Measurements from ENCODE around the gene SDHAF2. TPM values are rescaled to one million over a fixed set of nuclear protein-coding genes. Genes with fewer than 3 reads are reported as not detected.

SDHAF2 gene
- total and polyA plus RNA-seq, 2 of the 13 experiments (the other 11 are each of a cell fraction or from before 2014, with no cell fraction given): 44.2 to 70.4 TPM

DNA sequence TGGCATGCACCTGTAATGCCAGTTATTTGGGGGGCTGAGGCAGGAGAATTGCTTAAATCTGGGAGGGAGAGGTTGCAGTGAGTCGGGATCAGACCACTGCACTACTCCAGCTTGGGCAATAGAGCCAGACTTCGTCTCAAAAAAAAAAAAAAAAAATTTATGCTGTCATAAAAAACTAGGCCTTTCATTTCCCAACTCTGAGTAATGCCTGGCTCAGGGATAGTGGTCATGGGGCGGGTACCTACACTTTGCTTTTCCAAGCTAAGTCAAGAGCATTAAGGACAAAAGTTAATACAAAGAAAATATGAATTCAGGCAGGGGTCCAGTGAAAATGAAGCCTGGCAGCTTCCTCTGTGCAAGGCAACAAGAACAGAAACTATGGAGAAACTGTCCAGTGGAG is 16.4 kb upstream of the SDHAF2 start:
- Histone ChIP-seq H3K4me3 (replicated peaks in 1 of 3; ENCODE audit: insufficient read depth in 1 of 3, low read depth in 2 of 3, low read length in 3 of 3) (no peak overlapping the region), H3K36me3 (replicated peaks in 1 of 2; ENCODE audit: control insufficient read depth in 1 of 2, insufficient read depth in 2 of 2, low read length in 2 of 2) (peaks cover 40 to 92% of the 10 kb centered on the region in 2 experiments), H3K4me1 (ENCODE audit: insufficient read depth, low read length) (no peaks in the 10 kb centered on the region), H3K9me3 (ENCODE audit: low read length) (no peaks in the 10 kb centered on the region), H3K9ac (ENCODE audit: insufficient read depth, low read depth, low read length) (no peak overlapping the region), H3K27me3 (ENCODE audit: control insufficient read depth in 1 of 2, insufficient read depth in 2 of 2, low read length in 2 of 2) (no peaks in the 10 kb centered on the region), H3K79me2 (ENCODE audit: insufficient read depth, low read length) (peaks cover 4% of the 10 kb centered on the region), H3K27ac (ENCODE audit: extremely low read length, insufficient read depth, low read length) (no peak overlapping the region), H2AFZ (ENCODE audit: low read length) (no peak overlapping the region), H4K20me1 (ENCODE audit: insufficient read depth, low read length) (no peaks in the 10 kb centered on the region), H3K4me2 (ENCODE audit: low read depth, low read length) (no peak overlapping the region)
- in situ Hi-C loops (cut with HindIII; ENCODE audit: extremely low pct_ligation_motif_present, low pct_unique_long_range_greater_than_20kb): no loop called here
- no TSS peak for BruUV-seq (replicated peaks)
- no peak for FAIRE-seq
- intact Hi-C loops (cut with micrococcal nuclease; ENCODE audit: unreplicated experiment): no loop called here
- ChIA-PET CTCF (ENCODE audit: low intra/inter-chr PET ratio, low total read pairs) (no interaction called here), POLR2A (interaction anchor here (0.9 to 2.8 kb wide), 2 partner anchors 12 to 14 kb away, joined by 6 to 9 read pairs; no protein-coding TSS in a partner anchor)
- no peak for DNase-seq (ENCODE audit: low spot score)
- 97% methylated on average over 3 of the region's 3 CpGs for WGBS (ENCODE audit: low lambda C conversion rate)
- no peak for ATAC-seq
- TF ChIP-seq, protein P1, sequence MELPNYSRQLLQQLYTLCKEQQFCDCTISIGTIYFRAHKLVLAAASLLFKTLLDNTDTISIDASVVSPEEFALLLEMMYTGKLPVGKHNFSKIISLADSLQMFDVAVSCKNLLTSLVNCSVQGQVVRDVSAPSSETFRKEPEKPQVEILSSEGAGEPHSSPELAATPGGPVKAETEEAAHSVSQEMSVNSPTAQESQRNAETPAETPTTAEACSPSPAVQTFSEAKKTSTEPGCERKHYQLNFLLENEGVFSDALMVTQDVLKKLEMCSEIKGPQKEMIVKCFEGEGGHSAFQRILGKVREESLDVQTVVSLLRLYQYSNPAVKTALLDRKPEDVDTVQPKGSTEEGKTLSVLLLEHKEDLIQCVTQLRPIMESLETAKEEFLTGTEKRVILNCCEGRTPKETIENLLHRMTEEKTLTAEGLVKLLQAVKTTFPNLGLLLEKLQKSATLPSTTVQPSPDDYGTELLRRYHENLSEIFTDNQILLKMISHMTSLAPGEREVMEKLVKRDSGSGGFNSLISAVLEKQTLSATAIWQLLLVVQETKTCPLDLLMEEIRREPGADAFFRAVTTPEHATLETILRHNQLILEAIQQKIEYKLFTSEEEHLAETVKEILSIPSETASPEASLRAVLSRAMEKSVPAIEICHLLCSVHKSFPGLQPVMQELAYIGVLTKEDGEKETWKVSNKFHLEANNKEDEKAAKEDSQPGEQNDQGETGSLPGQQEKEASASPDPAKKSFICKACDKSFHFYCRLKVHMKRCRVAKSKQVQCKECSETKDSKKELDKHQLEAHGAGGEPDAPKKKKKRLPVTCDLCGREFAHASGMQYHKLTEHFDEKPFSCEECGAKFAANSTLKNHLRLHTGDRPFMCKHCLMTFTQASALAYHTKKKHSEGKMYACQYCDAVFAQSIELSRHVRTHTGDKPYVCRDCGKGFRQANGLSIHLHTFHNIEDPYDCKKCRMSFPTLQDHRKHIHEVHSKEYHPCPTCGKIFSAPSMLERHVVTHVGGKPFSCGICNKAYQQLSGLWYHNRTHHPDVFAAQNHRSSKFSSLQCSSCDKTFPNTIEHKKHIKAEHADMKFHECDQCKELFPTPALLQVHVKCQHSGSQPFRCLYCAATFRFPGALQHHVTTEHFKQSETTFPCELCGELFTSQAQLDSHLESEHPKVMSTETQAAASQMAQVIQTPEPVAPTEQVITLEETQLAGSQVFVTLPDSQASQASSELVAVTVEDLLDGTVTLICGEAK (IDR thresholded peaks at IDR 0.05): no peak
- TF ChIP-seq, protein P1 (CRISPR knock-in tag; IDR thresholded peaks at IDR 0.05): no peak
- TF ChIP-seq ZNF674 (CRISPR knock-in tag; IDR thresholded peaks at IDR 0.05; ENCODE audit: low read depth) (no peak), TFE3 (CRISPR knock-in tag; IDR thresholded peaks at IDR 0.05) (no peak), ZFP41 (CRISPR knock-in tag; IDR thresholded peaks at IDR 0.05; ENCODE audit: borderline replicate concordance) (no peak), SIN3B (IDR thresholded peaks at IDR 0.05; ENCODE audit: low read length) (no peak), ZFP82 (CRISPR knock-in tag; IDR thresholded peaks at IDR 0.05; ENCODE audit: borderline replicate concordance) (no peak), ZNF256 (CRISPR knock-in tag; conservative IDR thresholded peaks at IDR 0.05) (no peak), HCFC1 (IDR thresholded peaks at IDR 0.05; ENCODE audit: low read depth, low read length) (no peak), ZFP91 (CRISPR knock-in tag; IDR thresholded peaks at IDR 0.05; ENCODE audit: borderline replicate concordance) (no peak), CTCF (CRISPR knock-in tag; IDR thresholded peaks at IDR 0.05) (no peak)
